ENCODE results near the gene ATE1. TPM values are rescaled to one million over a fixed set of nuclear protein-coding genes. Genes with fewer than 3 reads are reported as not detected.

The ATE1 gene
- total and polyA plus RNA-seq, 4 donors: 18.3 to 60.7 (median 35.5) TPM

DNA sequence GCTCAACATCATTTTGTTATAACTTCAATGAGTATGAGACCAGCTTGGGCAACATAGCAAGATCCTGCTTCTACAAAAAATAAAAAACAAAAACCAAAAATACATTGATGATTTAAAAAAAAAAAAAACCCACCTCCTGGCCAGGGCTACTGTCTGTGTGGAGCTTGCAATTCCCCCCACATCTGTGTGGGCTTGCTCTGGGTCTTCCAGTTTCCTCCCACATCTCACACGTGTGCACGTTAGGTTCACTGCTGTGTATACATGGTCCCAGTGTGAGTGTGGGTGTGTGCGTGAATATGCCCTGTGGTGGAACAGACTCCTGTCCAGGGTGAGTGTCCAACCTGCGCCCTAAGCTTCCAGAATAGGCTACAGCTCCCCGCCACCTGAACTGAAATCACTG lies 41.6 kb downstream of the ATE1 start:
- Histone ChIP-seq H3K27me3 (ENCODE audit: control insufficient read depth, insufficient read depth, low read length) (no peaks in the 10 kb centered on the region), H3K27ac (ENCODE audit: low read depth, low read length) (no peak overlapping the region), H3K4me1 (ENCODE audit: control insufficient read depth, insufficient read depth, low read length) (no peaks in the 10 kb centered on the region), H3K36me3 (ENCODE audit: control insufficient read depth, insufficient read depth, low read length) (peaks cover 7% of the 10 kb centered on the region), H3K4me3 (ENCODE audit: low read depth, low read length) (no peak overlapping the region), H3K9me3 (ENCODE audit: control insufficient read depth, insufficient read depth, low read length) (no peaks in the 10 kb centered on the region)
- no CpG with 5 or more reads among the region's 5 CpGs for WGBS (ENCODE audit: insufficient coverage)
- no peak for DNase-seq (ENCODE audit: low read depth in 4 of 6, low spot score in 6 of 6)

DNA sequence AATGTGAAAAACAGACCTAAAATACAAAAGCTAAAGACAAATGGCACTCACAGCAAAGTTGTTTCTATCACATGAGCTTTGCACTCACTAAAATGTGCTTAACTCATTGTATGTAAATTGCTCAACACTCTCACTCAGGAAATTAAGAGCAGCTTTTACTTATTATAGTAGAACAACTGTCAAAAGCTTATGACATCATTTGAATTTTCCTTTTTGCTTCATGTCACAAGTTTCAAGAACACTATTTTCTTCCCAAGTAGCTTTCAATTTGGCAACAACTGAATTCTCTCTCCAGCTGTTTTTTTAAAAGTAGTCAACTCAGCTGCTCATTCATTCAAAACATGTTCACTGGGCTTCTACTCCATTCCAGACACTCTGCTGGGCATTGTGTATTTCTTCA lies 46.9 kb downstream of the ATE1 start:
- Histone ChIP-seq H3K4me1 (ENCODE audit: control insufficient read depth, insufficient read depth, low read length) (no peaks in the 10 kb centered on the region), H3K27me3 (ENCODE audit: control insufficient read depth, insufficient read depth, low read length) (no peaks in the 10 kb centered on the region), H3K9me3 (ENCODE audit: control insufficient read depth, insufficient read depth, low read length) (no peaks in the 10 kb centered on the region), H3K36me3 (ENCODE audit: control insufficient read depth, insufficient read depth, low read length) (peaks cover 7% of the 10 kb centered on the region), H3K4me3 (ENCODE audit: low read depth, low read length) (no peak overlapping the region), H3K27ac (ENCODE audit: low read depth, low read length) (no peak overlapping the region)
- DNase-seq (ENCODE audit: low read depth in 4 of 6, low spot score in 6 of 6): peak in 1 of 6 donors; percentile 9

DNA sequence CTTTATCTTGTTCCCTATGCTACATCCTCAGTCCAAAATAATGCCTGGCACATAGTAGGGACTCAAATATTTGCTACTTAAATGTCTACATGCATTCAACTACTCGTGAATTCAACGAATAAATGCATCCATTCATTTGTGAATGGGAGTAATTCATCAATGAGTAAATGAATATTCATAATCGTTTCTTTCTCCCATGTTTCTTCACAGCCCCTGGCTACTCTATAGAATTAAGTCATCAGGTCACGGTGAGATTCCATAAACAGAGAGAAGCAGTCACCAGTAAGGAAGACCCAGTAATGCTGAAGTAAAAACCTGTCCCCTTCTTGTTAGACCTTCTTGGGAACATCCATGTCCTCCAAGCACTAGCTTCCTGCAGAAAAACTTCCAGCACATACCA lies 48.4 kb downstream of the ATE1 start:
- H3K4me3 ChIP-seq (ENCODE audit: low read depth, low read length): no peak overlapping the region
- no peaks in the 10 kb centered on the region for H3K9me3 ChIP-seq (ENCODE audit: control insufficient read depth, insufficient read depth, low read length)
- peaks cover 4% of the 10 kb centered on the region for H3K36me3 ChIP-seq (ENCODE audit: control insufficient read depth, insufficient read depth, low read length)

DNA sequence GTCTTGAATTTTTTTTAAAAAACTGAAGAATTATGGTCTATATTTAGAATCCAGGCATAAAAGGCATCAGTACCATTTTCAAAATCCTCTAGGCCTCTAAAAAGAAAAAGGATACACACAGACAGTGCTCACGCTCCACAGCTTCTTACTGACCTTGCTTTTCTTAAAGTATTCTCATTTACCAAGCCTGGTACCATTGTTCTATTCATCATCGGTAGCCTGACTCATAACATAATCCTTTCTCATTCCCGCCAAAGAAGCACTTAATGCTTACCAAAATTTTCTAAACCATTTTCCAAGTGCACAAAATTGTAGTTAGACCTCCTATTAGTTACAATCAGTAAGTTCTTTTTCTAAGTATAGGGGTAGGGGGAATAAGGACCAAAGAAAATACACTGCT lies 54.6 kb downstream of the ATE1 start:
- Histone ChIP-seq H3K4me1 (ENCODE audit: control insufficient read depth, insufficient read depth, low read length) (no peaks in the 10 kb centered on the region), H3K27ac (ENCODE audit: low read depth, low read length) (no peak overlapping the region), H3K27me3 (ENCODE audit: control insufficient read depth, insufficient read depth, low read length) (no peaks in the 10 kb centered on the region), H3K4me3 (ENCODE audit: low read depth, low read length) (no peak overlapping the region), H3K36me3 (ENCODE audit: control insufficient read depth, insufficient read depth, low read length) (peaks cover 4% of the 10 kb centered on the region), H3K9me3 (ENCODE audit: control insufficient read depth, insufficient read depth, low read length) (no peaks in the 10 kb centered on the region)
- WGBS (ENCODE audit: insufficient coverage): 20% methylated on average over 1 of the region's 3 CpGs
- no peak for DNase-seq (ENCODE audit: low read depth in 4 of 6, low spot score in 6 of 6)

More for the DNA sequence above, 48.4 kb downstream of the ATE1 start:
- Histone ChIP-seq H3K4me1 (ENCODE audit: control insufficient read depth, insufficient read depth, low read length) (no peaks in the 10 kb centered on the region), H3K27ac (ENCODE audit: low read depth, low read length) (no peak overlapping the region), H3K27me3 (ENCODE audit: control insufficient read depth, insufficient read depth, low read length) (no peaks in the 10 kb centered on the region)
- 83% methylated on average over 1 of the region's 4 CpGs for WGBS (ENCODE audit: insufficient coverage)
- DNase-seq (ENCODE audit: low read depth in 4 of 6, low spot score in 6 of 6): no peak

DNA sequence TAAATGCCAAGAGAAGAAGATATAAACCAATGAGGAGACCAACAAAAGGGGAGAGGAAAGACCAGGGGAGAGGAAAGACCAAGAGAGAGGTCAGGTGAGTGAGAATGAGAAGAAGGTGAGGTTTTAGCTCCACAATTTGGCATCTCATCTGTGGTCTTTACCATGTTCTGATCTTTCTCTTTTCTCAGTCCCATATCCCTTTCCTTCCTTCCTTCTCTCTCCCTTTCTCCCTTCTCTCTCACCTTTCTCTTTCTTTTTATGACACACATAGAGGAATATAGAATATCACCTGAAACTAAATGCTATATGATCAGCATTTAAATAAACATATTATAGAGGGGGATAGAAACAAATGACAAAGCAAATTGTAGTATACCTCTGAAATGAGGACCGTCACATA lies 57.4 kb downstream of the ATE1 start:
- no peak for DNase-seq (ENCODE audit: low read depth in 4 of 6, low spot score in 6 of 6)
- Histone ChIP-seq H3K27ac (ENCODE audit: low read depth, low read length) (no peak overlapping the region), H3K4me1 (ENCODE audit: control insufficient read depth, insufficient read depth, low read length) (no peaks in the 10 kb centered on the region), H3K36me3 (ENCODE audit: control insufficient read depth, insufficient read depth, low read length) (peaks cover 4% of the 10 kb centered on the region), H3K4me3 (ENCODE audit: low read depth, low read length) (no peak overlapping the region), H3K27me3 (ENCODE audit: control insufficient read depth, insufficient read depth, low read length) (no peaks in the 10 kb centered on the region), H3K9me3 (ENCODE audit: control insufficient read depth, insufficient read depth, low read length) (no peaks in the 10 kb centered on the region)
- no CpG with 5 or more reads among the region's 1 CpG for WGBS (ENCODE audit: insufficient coverage)

DNA sequence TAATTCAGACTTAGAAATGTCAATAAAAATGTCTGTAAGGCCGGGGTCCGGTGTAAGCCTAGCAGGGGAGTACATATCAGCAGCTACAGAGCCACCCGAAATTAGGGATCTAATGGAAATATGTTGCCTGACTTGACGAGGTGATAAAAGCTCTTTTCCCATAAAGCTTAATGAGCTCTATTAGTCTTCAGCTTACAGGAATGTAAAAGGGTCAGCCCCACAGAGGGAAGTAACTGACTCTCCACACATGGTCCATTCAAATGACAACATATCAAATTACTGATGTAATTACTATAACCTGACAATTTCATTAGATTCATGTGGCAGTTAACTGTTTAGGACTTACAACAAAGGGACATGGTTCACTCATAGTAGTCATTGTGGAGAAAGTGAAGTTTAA lies 62.3 kb downstream of the ATE1 start:
- no peaks in the 10 kb centered on the region for H3K4me1 ChIP-seq (ENCODE audit: control insufficient read depth, insufficient read depth, low read length)
- no peaks in the 10 kb centered on the region for H3K36me3 ChIP-seq (ENCODE audit: control insufficient read depth, insufficient read depth, low read length)
- H3K27me3 ChIP-seq (ENCODE audit: control insufficient read depth, insufficient read depth, low read length): no peaks in the 10 kb centered on the region
- WGBS (ENCODE audit: insufficient coverage): 64% methylated on average over 2 of the region's 4 CpGs
- peak in 1 of 6 donors; percentile 73 for DNase-seq (ENCODE audit: low read depth in 4 of 6, low spot score in 6 of 6)
- H3K4me3 ChIP-seq (ENCODE audit: low read depth, low read length): no peak overlapping the region
- no peak overlapping the region for H3K27ac ChIP-seq (ENCODE audit: low read depth, low read length)
- no peaks in the 10 kb centered on the region for H3K9me3 ChIP-seq (ENCODE audit: control insufficient read depth, insufficient read depth, low read length)

DNA sequence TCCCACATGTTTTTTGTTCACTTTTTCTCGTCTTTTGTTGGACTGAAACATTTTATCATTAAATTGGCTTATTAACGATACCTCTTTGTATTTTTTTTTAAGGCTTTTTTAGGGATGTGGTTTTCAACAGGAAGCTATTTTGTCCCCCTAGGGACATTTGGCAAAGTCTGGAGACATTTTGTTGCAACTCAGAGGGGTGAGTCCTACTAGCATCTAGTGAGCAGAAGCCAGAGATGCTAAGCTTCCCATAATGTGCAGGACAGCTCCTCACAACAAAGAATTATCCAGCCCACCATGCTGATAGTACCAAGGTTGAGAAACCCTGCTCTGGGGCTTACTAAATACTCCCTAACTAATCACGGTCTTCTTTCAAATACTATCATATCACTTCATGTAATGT lies 63.2 kb downstream of the ATE1 start:
- Histone ChIP-seq H3K4me1 (ENCODE audit: control insufficient read depth, insufficient read depth, low read length) (no peaks in the 10 kb centered on the region), H3K36me3 (ENCODE audit: control insufficient read depth, insufficient read depth, low read length) (no peaks in the 10 kb centered on the region), H3K4me3 (ENCODE audit: low read depth, low read length) (no peak overlapping the region), H3K27me3 (ENCODE audit: control insufficient read depth, insufficient read depth, low read length) (no peaks in the 10 kb centered on the region), H3K9me3 (ENCODE audit: control insufficient read depth, insufficient read depth, low read length) (no peaks in the 10 kb centered on the region), H3K27ac (ENCODE audit: low read depth, low read length) (no peak overlapping the region)
- DNase-seq (ENCODE audit: low read depth in 4 of 6, low spot score in 6 of 6): no peak
- WGBS (ENCODE audit: insufficient coverage): no CpG with 5 or more reads among the region's 3 CpGs

DNA sequence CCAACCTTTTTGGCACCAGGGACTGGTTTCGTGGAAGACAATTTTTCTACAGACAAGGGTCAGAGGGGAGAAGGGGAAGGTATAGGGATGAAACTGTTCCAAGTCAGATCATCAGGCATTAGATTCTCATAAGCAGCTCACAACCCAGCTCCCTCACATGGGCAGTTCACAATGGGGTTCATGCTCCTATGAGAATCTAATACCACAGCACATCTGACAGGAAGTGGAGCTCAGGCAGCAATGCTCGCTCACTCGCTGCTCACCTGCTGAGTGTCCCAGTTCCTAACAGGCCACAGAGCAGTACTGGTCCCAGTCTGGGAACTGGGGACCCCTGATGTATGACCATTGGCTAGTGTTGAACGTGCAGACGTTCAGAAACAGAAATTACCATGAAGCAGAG lies 63.7 kb downstream of the ATE1 start:
- no peak for DNase-seq (ENCODE audit: low read depth in 4 of 6, low spot score in 6 of 6)
- Histone ChIP-seq H3K36me3 (ENCODE audit: control insufficient read depth, insufficient read depth, low read length) (no peaks in the 10 kb centered on the region), H3K27me3 (ENCODE audit: control insufficient read depth, insufficient read depth, low read length) (no peaks in the 10 kb centered on the region), H3K4me1 (ENCODE audit: control insufficient read depth, insufficient read depth, low read length) (no peaks in the 10 kb centered on the region), H3K9me3 (ENCODE audit: control insufficient read depth, insufficient read depth, low read length) (no peaks in the 10 kb centered on the region), H3K4me3 (ENCODE audit: low read depth, low read length) (no peak overlapping the region), H3K27ac (ENCODE audit: low read depth, low read length) (no peak overlapping the region)
- WGBS (ENCODE audit: insufficient coverage): 100% methylated on average over 2 of the region's 5 CpGs

DNA sequence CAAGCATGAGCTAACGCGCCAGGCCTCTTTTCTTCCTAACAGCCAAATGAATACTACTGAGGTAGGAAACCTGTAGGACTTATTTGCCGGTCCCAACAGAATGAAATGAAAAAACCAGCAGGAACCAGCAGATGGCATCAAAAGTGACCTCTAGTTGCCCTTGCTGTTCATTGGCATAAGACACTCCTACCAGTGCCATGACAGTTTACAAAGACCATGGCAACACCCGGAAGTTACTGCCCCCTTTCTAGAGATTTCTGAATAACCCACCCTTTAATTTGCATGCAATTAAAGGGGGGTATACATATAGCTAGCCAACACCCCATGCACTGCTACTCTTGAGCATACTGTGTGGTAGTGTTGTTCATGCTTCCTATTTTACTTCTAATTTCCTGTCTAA lies 65.2 kb downstream of the ATE1 start:
- no peak for DNase-seq (ENCODE audit: low read depth in 4 of 6, low spot score in 6 of 6)
- 67% methylated on average over 1 of the region's 4 CpGs for WGBS (ENCODE audit: insufficient coverage)
- no peaks in the 10 kb centered on the region for H3K27me3 ChIP-seq (ENCODE audit: control insufficient read depth, insufficient read depth, low read length)
- H3K9me3 ChIP-seq (ENCODE audit: control insufficient read depth, insufficient read depth, low read length): no peaks in the 10 kb centered on the region
- no peak overlapping the region for H3K27ac ChIP-seq (ENCODE audit: low read depth, low read length)
- H3K36me3 ChIP-seq (ENCODE audit: control insufficient read depth, insufficient read depth, low read length): no peaks in the 10 kb centered on the region
- H3K4me1 ChIP-seq (ENCODE audit: control insufficient read depth, insufficient read depth, low read length): no peaks in the 10 kb centered on the region
- no peak overlapping the region for H3K4me3 ChIP-seq (ENCODE audit: low read depth, low read length)

DNA sequence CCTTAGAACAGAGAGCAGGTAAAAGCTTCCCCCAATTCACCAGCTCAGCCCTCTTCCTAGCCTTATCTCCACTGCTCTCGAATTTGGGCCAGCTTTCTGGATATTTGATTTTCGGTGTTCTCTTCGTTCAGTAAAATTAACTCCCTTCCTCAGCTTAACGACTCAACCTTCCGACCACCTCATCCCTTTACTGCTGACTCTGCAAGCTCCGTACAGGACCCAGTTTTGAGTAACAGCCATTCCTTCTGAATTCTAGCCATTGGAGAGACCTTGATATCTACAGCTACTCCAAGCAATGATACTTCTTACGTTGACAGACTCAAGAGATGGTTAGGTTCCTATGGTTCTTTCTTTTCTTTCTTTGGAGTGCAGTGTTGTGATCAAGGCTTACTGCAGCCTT lies 65.8 kb downstream of the ATE1 start:
- WGBS (ENCODE audit: insufficient coverage): 94% methylated on average over 6 of the region's 7 CpGs
- Histone ChIP-seq H3K4me3 (ENCODE audit: low read depth, low read length) (no peak overlapping the region), H3K27me3 (ENCODE audit: control insufficient read depth, insufficient read depth, low read length) (no peaks in the 10 kb centered on the region), H3K4me1 (ENCODE audit: control insufficient read depth, insufficient read depth, low read length) (no peaks in the 10 kb centered on the region), H3K36me3 (ENCODE audit: control insufficient read depth, insufficient read depth, low read length) (no peaks in the 10 kb centered on the region), H3K27ac (ENCODE audit: low read depth, low read length) (no peak overlapping the region), H3K9me3 (ENCODE audit: control insufficient read depth, insufficient read depth, low read length) (no peaks in the 10 kb centered on the region)
- DNase-seq (ENCODE audit: low read depth in 4 of 6, low spot score in 6 of 6): no peak

All from spinal cord (tissue), 10 donors.